Heart right ventricle (tissue), 16 donors: ENCODE results near the gene ANKFY1. TPM values are rescaled to one million over a fixed set of nuclear protein-coding genes. Genes with fewer than 3 reads are reported as not detected.

Experiments used
- ATAC-seq, 8 donors: fragments of 200-7000 bp; cut with Tn5 transposase; one replicate each; pipeline ENCODE4 v1.9.1; 2020; ENCODE audit warnings: mild to moderate bottlenecking in 8 of 8, moderate library complexity in 8 of 8, moderate number of reproducible peaks in 1 of 8
- DNase-seq, 2 donors: peaks; one replicate each; pipeline ENCODE4 v3.0.0-alpha.2; 2020
- H3K27ac ChIP-seq, 10 donors: fragments of 200-600 bp; sonication (generic) in 2 of 10; one replicate each; pipeline versions ENCODE4 v1.5.0 to v1.8.0; 2020 to 2022; ENCODE audit warnings: mild to moderate bottlenecking in 3 of 10
- H3K27me3 ChIP-seq, 7 donors: fragments of 200-600 bp; one replicate each; pipeline ENCODE4 v1.8.0; 2021 to 2022; ENCODE audit warnings: mild to moderate bottlenecking in 2 of 7
- H3K36me3 ChIP-seq, 9 donors: fragments of 200-600 bp; sonication (generic) in 1 of 9; one replicate each; pipeline versions ENCODE4 v1.5.0 to v1.8.0; 2020 to 2022; ENCODE audit warnings: mild to moderate bottlenecking in 2 of 9
- H3K4me1 ChIP-seq, 9 donors: fragments of 200-600 bp; sonication (generic) in 1 of 9; one replicate each; pipeline versions ENCODE4 v1.5.0 to v1.8.0; 2020 to 2022; ENCODE audit warnings: mild to moderate bottlenecking in 4 of 9
- H3K4me3 ChIP-seq, 10 donors: fragments of 200-600 bp; sonication (generic) in 2 of 10; one replicate each; pipeline versions ENCODE4 v1.5.0 to v1.8.0; 2020 to 2022; ENCODE audit warnings: mild to moderate bottlenecking in 7 of 10, moderate library complexity in 2 of 10
- H3K9me3 ChIP-seq, 11 donors: fragments of 200-600 bp in 10 of 11; sonication (generic) in 2 of 11; one replicate each; pipeline versions ENCODE4 v1.5.0 to v1.8.0; 2013 to 2022; ENCODE audit warnings: mild to moderate bottlenecking in 2 of 11, control low read depth in 1 of 11, moderate library complexity in 1 of 11
- CTCF ChIP-seq, 9 donors: fragments of 200-600 bp; sonication (generic) in 2 of 9; IDR thresholded peaks; one replicate each; pipeline versions ENCODE4 v1.5.0 to v1.8.0; 2021 to 2022; ENCODE audit warnings: antibody characterized with exemption in 9 of 9, mild to moderate bottlenecking in 5 of 9, moderate library complexity in 1 of 9
- WGBS, 2 donors: extraction: QIAGEN DNeasy Blood & Tissue Kit; methylation state at CpG; one replicate each; pipeline ENCODE4 v1.1.7; 2013; ENCODE audit warnings: inconsistent platforms in 1 of 2; 5-methylcytosine and 5-hydroxymethylcytosine counted together
- intact Hi-C, 10 donors: fragments of 100-400 bp; cut with DNase I; formaldehyde crosslinking; loops; one replicate each; pipeline versions ENCODE4 v1.11.1 to v1.14.2; 2022
- polyA plus RNA-seq, 2 donors: library from polyadenylated mRNA; stranded (reverse); fragments of 200-250 nt; gene quantifications; one replicate each; pipeline ENCODE4 v1.2.3, GENCODE V29; 2013
- total RNA-seq, 10 donors: library from RNA; stranded (reverse); fragmentation: NEBNext Ultra II Directional in 3 of 10; extraction: Animal tissue kit (Norgen Biotek cat#: 25700) in 3 of 10; gene quantifications; one replicate each; pipeline versions ENCODE4 v1.2.1 to v1.2.4, GENCODE V29; 2021 to 2023
- donor health status: Arrhythmogenic right ventricular cardiomyopathy.
- donor health status: ischemic (EF 13 %, LVEDD 7.1; RV severe dilation, severe dysfunction).
- donor health status: healthy with polysubstance abuse.
- donor health status: DM: no; HTN: yes; CAD: no.
- donor health status: DM: no; HTN: no; CAD: no.
- donor health status: ischemic (EF 25% LVEDD 6.9; RV normal size, moderate dysfunction).
- donor health status: ischemic (EF 25% LVEDD 5.7; RV mildly dilated, moderate dysfunction).
- donor health status: healthy.
- donor health status: DM: yes; HTN: yes; CAD: no.
- donor health status: Ischemic cardiomyopathy.
- donor health status: ischemic (EF 35%, LVEDD 5.7; RV mildly dilated, moderate dysfunction).
- donor health status: nonischemic (EF 11% LVEDD 7.7; RV severe dilation, severe dysfunction).
- donor health status: DM: yes; HTN: yes; CAD: no.
- donor health status: PGD.
- donor health status: ischemic (EF 29% LVEDD 5.4; RV normal size, mild dysfunction).
- donor health status: nonischemic (EF 23%, LVEDD 6.1; RV moderate dilation, normal function).

ANKFY1 gene
- total and polyA plus RNA-seq, 12 donors = 8.6 to 34.4 (median 24.0) TPM

DNA sequence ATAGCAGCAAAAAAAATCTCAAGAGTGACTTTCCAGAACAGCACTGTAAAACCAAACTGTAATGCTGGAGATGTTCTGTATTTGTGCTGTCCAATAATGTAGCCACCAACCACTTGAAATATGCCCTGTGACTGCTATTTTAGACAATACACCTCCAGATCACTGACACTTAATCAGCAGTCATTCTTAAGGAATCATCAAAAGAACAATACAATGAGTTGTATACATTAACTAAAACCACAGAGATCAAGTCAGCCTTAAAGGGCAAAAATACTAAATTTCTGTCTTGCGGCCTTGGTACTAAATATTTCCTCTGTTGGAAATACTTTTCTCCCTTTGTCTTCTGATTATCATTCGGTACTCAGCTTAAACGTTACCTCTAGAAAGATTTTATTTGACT is 33.6 kb upstream of the ANKFY1 start:
- intact Hi-C loops = no loop called here
- WGBS, 2 donors = 71 to 82% methylated on average over 3 of the region's 3 CpGs
- Histone ChIP-seq H3K36me3 (peaks cover 0 to 56% (median 7%) of the 10 kb centered on the region in 9 donors), H3K4me1 (peaks cover 0 to 41% (median 16%) of the 10 kb centered on the region in 9 donors), H3K27me3 (no peaks in the 10 kb centered on the region), H3K27ac (no peak overlapping the region), H3K9me3 (no peaks in the 10 kb centered on the region), H3K4me3 (no peak overlapping the region)
- ATAC-seq = no peak
- no peak for DNase-seq
- no peak for TF ChIP-seq CTCF (IDR thresholded peaks at IDR 0.05)

GRCh38 chr17:4295686-4296085 is 31.9 kb upstream of the ANKFY1 start:
- Histone ChIP-seq H3K4me1 (peaks cover 0 to 33% (median 9%) of the 10 kb centered on the region in 9 donors), H3K36me3 (peaks cover 0 to 53% (median 12%) of the 10 kb centered on the region in 9 donors), H3K9me3 (no peaks in the 10 kb centered on the region), H3K27me3 (no peaks in the 10 kb centered on the region), H3K27ac (no peak overlapping the region), H3K4me3 (no peak overlapping the region)
- ATAC-seq = no peak
- DNase-seq = no peak
- 42 to 54% methylated on average over 4 of the region's 4 CpGs for WGBS, 2 donors
- intact Hi-C loops = no loop called here
- TF ChIP-seq CTCF (IDR thresholded peaks at IDR 0.05) = no peak

GRCh38 chr17:4293572-4293971 is 29.8 kb upstream of the ANKFY1 start:
- Histone ChIP-seq H3K9me3 (no peaks in the 10 kb centered on the region), H3K4me1 (peaks cover 0 to 27% (median 9%) of the 10 kb centered on the region in 9 donors), H3K27me3 (no peaks in the 10 kb centered on the region), H3K27ac (no peak overlapping the region), H3K36me3 (peaks cover 0 to 74% (median 16%) of the 10 kb centered on the region in 9 donors), H3K4me3 (no peak overlapping the region)
- intact Hi-C loops = no loop called here
- no peak for TF ChIP-seq CTCF (IDR thresholded peaks at IDR 0.05)
- WGBS, 2 donors = 91 to 95% methylated on average over 1 of the region's 1 CpG
- ATAC-seq (no peak), DNase-seq (no peak)

DNA sequence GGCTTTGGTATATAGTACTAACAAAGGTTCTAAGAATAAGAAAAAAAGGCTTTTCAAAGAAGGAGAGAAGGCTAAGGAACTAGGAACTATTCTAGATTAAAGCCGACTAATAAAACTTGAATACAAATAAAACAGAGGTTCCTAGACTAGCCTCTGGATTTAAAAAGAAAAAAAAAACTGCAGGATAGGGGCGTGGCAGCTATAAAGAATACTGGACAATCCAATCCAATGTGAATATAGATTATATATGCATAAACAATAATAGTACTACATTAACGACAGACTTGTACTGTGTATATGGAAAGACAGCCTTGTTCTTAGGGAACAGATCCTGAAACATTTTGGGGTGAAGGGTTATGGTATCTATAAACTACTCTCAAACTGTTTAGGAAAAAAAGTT is 23.9 kb upstream of the ANKFY1 start:
- H3K27ac ChIP-seq = no peak overlapping the region
- intact Hi-C loops = no loop called here
- no peaks in the 10 kb centered on the region for H3K9me3 ChIP-seq
- H3K4me3 ChIP-seq = no peak overlapping the region
- ATAC-seq (no peak), DNase-seq (no peak)
- no peaks in the 10 kb centered on the region for H3K27me3 ChIP-seq
- TF ChIP-seq CTCF (IDR thresholded peaks at IDR 0.05) = no peak
- peaks cover 0 to 81% (median 9%) of the 10 kb centered on the region in 9 donors for H3K36me3 ChIP-seq
- no peaks in the 10 kb centered on the region for H3K4me1 ChIP-seq
- WGBS, 2 donors = 94 to 96% methylated on average over 3 of the region's 3 CpGs
